ENCODE data around the gene DIAPH3.

The DIAPH3 gene

GRCh38 chr13:60163478-60164233 is at the start of gene DIAPH3 (continued):
- TF ChIP-seq SCRT2 (tag by site-specific recombination; IDR thresholded peaks at IDR 0.05) (peak; percentile 97), ZNF248 (tag by site-specific recombination; IDR thresholded peaks at IDR 0.05) (no peak), PBX3 (CRISPR knock-in tag; IDR thresholded peaks at IDR 0.05) (peak; percentile 86; the same call in 1 of the 2 replicates), ZNF518A (tag by site-specific recombination; conservative IDR thresholded peaks at IDR 0.05; ENCODE audit: low read depth) (peak; percentile 64), ZBTB8A (tag by site-specific recombination; IDR thresholded peaks at IDR 0.05) (peak; percentile 57), ZNF660 (tag by site-specific recombination; IDR thresholded peaks at IDR 0.05) (0 out of 2 replicates have a peak, but pooled peaks have one; percentile 12), ZNF701 (tag by site-specific recombination; IDR thresholded peaks at IDR 0.05) (no peak), SP3 (tag by site-specific recombination; IDR thresholded peaks at IDR 0.05) (peak; percentile 51), ZNF692 (tag by site-specific recombination; IDR thresholded peaks at IDR 0.05) (peak; percentile 96), KLF1 (tag by site-specific recombination; IDR thresholded peaks at IDR 0.05) (0 out of 2 replicates have a peak, but pooled peaks have one; percentile 24), ZNF501 (tag by site-specific recombination; IDR thresholded peaks at IDR 0.05) (peak; percentile 93), ZBTB26 (tag by site-specific recombination; optimal IDR thresholded peaks at IDR 0.05) (peak; percentile 16), ZNF341 (tag by site-specific recombination; IDR thresholded peaks at IDR 0.05; ENCODE audit: low read depth) (peak; percentile 91), ZFP37 (tag by site-specific recombination; IDR thresholded peaks at IDR 0.05) (peak; percentile 49), ZSCAN18 (tag by site-specific recombination; IDR thresholded peaks at IDR 0.05) (no peak), ZSCAN30 (tag by site-specific recombination; IDR thresholded peaks at IDR 0.05) (peak; percentile 60), KLF17 (tag by site-specific recombination; IDR thresholded peaks at IDR 0.05) (no peak), PATZ1 (tag by site-specific recombination; IDR thresholded peaks at IDR 0.05) (peak; percentile 43; the same call in 1 of the 2 replicates), ZNF449 (tag by site-specific recombination; IDR thresholded peaks at IDR 0.05) (peak; percentile 96), SCRT1 (tag by site-specific recombination; IDR thresholded peaks at IDR 0.05; ENCODE audit: borderline replicate concordance) (peak; percentile 82; the same call in 1 of the 2 replicates), ZNF335 (tag by site-specific recombination; conservative IDR thresholded peaks at IDR 0.05) (peak; percentile 62), KLF9 (tag by site-specific recombination; IDR thresholded peaks at IDR 0.05; ENCODE audit: low read depth) (0 out of 2 replicates have a peak, but pooled peaks have one; percentile 21), ZNF558 (tag by site-specific recombination; IDR thresholded peaks at IDR 0.05) (no peak; the same call in 1 of the 2 replicates)
